Embryonic facial prominence (tissue), 1 donor: Measurements from ENCODE around the gene SBSN.

Source experiments
- DNase-seq: peaks from one replicate; pipeline ENCODE4 v3.0.0-alpha.2; 2016; ENCODE audit errors: extremely low spot score

Gene SBSN

GRCh38 chr19:35528218-35529038 lies at the start of gene SBSN:
TSS of gene SBSN (minus strand) at chr19:35528311. CDS start at chr19:35528281, 30 bp downstream.
- no peak for DNase-seq

- DNase-seq: no peak
Observed at GRCh38 chr19:35571406-35571965, 43.4 kb upstream of the SBSN start.

- DNase-seq: no peak
Observed at GRCh38 chr19:35569281-35569781, 41.2 kb upstream of the SBSN start.

GRCh38 chr19:35566738-35567137 lies 38.6 kb upstream of the SBSN start:
- no peak for DNase-seq

- DNase-seq: no peak
Observed at GRCh38 chr19:35565016-35565856, 37.1 kb upstream of the SBSN start.

- DNase-seq: no peak
Observed at GRCh38 chr19:35563207-35563829, 35.2 kb upstream of the SBSN start, which contains the start of gene ATP4A. TSS of gene ATP4A (minus strand) at chr19:35563658. CDS start at chr19:35563629, 29 bp downstream.

- DNase-seq: no peak
Observed at GRCh38 chr19:35562776-35563175, 34.7 kb upstream of the SBSN start.

- DNase-seq: no peak
Observed at GRCh38 chr19:35562336-35562735, 34.2 kb upstream of the SBSN start.

- no peak for DNase-seq
Observed at GRCh38 chr19:35561436-35561835, 33.3 kb upstream of the SBSN start.

- DNase-seq: no peak
Observed at GRCh38 chr19:35560677-35561076, 32.6 kb upstream of the SBSN start.

- DNase-seq: no peak
Observed at GRCh38 chr19:35560271-35560670, 32.2 kb upstream of the SBSN start.

GRCh38 chr19:35559781-35560180 lies 31.7 kb upstream of the SBSN start:
- DNase-seq: no peak

GRCh38 chr19:35559281-35559659 lies 31.2 kb upstream of the SBSN start:
- DNase-seq: no peak

- DNase-seq: no peak
Observed at GRCh38 chr19:35558400-35559280, 30.5 kb upstream of the SBSN start.

GRCh38 chr19:35557539-35558399 lies 29.7 kb upstream of the SBSN start:
- DNase-seq: no peak

GRCh38 chr19:35556846-35557538 lies 28.9 kb upstream of the SBSN start:
- no peak for DNase-seq

- no peak for DNase-seq
Observed at GRCh38 chr19:35556025-35556590, 28.0 kb upstream of the SBSN start.

- DNase-seq: no peak
Observed at GRCh38 chr19:35555301-35556005, 27.3 kb upstream of the SBSN start.
